ENCODE results near the gene SMIM13.

SMIM13 gene

DNA sequence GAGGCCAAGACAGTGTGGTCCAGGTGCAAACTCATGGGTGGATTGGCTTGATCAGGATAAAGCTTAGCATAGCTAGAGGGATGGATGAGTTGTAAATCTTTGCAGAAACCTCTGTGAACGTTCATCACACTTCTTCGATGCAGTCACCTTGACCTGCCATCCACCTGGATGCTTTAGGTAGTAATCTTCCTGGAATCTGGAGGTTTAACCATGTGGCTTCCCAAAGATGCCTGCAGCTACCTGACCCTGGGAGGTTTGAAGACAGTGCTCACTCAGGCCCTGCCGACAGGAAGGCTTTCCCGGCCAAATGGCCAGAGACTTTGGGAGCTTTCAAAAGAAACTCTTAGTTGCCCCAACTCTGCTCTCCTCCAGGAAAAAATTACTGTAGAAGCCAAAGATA, 73.3 kb downstream of the SMIM13 start:
- H3K36me3 Mint-ChIP-seq (ENCODE audit: low read depth), result no peaks in the 10 kb centered on the region
- no peaks in the 10 kb centered on the region for H3K27me3 Mint-ChIP-seq
- no peak overlapping the region for H3K4me3 Mint-ChIP-seq
- no peaks in the 10 kb centered on the region for H3K9me3 Mint-ChIP-seq
- DNase-seq, result no peak
- H3K4me1 Mint-ChIP-seq (ENCODE audit: low read depth), result peaks cover 22% of the 10 kb centered on the region
- H3K27ac Mint-ChIP-seq, result no peak overlapping the region

- H3K9me3 Mint-ChIP-seq, result no peaks in the 10 kb centered on the region
- H3K4me3 Mint-ChIP-seq, result no peak overlapping the region
- H3K27me3 Mint-ChIP-seq, result no peaks in the 10 kb centered on the region
- H3K36me3 Mint-ChIP-seq (ENCODE audit: low read depth), result no peaks in the 10 kb centered on the region
- no peak overlapping the region for H3K27ac Mint-ChIP-seq
- no peak for DNase-seq
- H3K4me1 Mint-ChIP-seq (ENCODE audit: low read depth), result peaks cover 34% of the 10 kb centered on the region
Observed at GRCh38 chr6:11168091-11168635, 74.5 kb downstream of the SMIM13 start.

DNA sequence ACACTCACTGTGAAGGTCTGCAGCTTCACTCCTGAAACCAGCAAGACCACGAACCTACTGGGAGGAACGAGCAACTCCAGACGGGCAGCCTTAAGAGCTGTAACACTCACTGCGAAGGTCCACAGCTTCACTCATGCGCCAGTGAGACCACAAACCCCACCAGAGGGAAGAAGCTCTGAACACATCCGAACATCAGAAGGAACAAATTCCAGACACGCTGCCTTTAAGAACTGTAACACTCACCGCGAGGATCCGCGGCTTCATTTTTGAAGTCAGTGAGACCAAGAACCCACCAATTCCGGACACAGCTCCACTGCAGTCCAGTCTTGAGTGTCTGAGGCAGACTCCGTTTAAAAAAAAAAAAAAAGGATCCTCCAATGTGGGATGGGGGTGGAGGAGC, 78.3 kb downstream of the SMIM13 start:
- Mint-ChIP-seq H3K27ac (no peak overlapping the region), H3K4me1 (ENCODE audit: low read depth) (peaks cover 17% of the 10 kb centered on the region), H3K36me3 (ENCODE audit: low read depth) (no peaks in the 10 kb centered on the region), H3K27me3 (no peaks in the 10 kb centered on the region), H3K9me3 (no peaks in the 10 kb centered on the region), H3K4me3 (no peak overlapping the region)
- no peak for DNase-seq

GRCh38 chr6:11172501-11173327, 79.1 kb downstream of the SMIM13 start:
- peak; percentile 85 for DNase-seq
- Mint-ChIP-seq H3K4me1 (ENCODE audit: low read depth) (peaks cover 17% of the 10 kb centered on the region), H3K27ac (no peak overlapping the region), H3K9me3 (no peaks in the 10 kb centered on the region), H3K27me3 (no peaks in the 10 kb centered on the region), H3K4me3 (no peak overlapping the region), H3K36me3 (ENCODE audit: low read depth) (no peaks in the 10 kb centered on the region)

GRCh38 chr6:11174242-11174611, 80.6 kb downstream of the SMIM13 start:
- DNase-seq, result no peak
- H3K4me1 Mint-ChIP-seq (ENCODE audit: low read depth), result peaks cover 14% of the 10 kb centered on the region
- H3K27me3 Mint-ChIP-seq, result no peaks in the 10 kb centered on the region
- no peaks in the 10 kb centered on the region for H3K36me3 Mint-ChIP-seq (ENCODE audit: low read depth)
- H3K27ac Mint-ChIP-seq, result no peak overlapping the region
- H3K9me3 Mint-ChIP-seq, result no peaks in the 10 kb centered on the region
- H3K4me3 Mint-ChIP-seq, result no peak overlapping the region

GRCh38 chr6:11177271-11177670, 83.6 kb downstream of the SMIM13 start:
- Mint-ChIP-seq H3K9me3 (peaks cover 20% of the 10 kb centered on the region), H3K4me3 (no peak overlapping the region), H3K4me1 (ENCODE audit: low read depth) (peaks cover 9% of the 10 kb centered on the region), H3K36me3 (ENCODE audit: low read depth) (peaks cover 6% of the 10 kb centered on the region), H3K27me3 (no peaks in the 10 kb centered on the region), H3K27ac (no peak overlapping the region)
- DNase-seq, result no peak

GRCh38 chr6:11179088-11179418, 85.4 kb downstream of the SMIM13 start:
- Mint-ChIP-seq H3K27ac (no peak overlapping the region), H3K27me3 (no peaks in the 10 kb centered on the region)
- no peak for DNase-seq

DNA sequence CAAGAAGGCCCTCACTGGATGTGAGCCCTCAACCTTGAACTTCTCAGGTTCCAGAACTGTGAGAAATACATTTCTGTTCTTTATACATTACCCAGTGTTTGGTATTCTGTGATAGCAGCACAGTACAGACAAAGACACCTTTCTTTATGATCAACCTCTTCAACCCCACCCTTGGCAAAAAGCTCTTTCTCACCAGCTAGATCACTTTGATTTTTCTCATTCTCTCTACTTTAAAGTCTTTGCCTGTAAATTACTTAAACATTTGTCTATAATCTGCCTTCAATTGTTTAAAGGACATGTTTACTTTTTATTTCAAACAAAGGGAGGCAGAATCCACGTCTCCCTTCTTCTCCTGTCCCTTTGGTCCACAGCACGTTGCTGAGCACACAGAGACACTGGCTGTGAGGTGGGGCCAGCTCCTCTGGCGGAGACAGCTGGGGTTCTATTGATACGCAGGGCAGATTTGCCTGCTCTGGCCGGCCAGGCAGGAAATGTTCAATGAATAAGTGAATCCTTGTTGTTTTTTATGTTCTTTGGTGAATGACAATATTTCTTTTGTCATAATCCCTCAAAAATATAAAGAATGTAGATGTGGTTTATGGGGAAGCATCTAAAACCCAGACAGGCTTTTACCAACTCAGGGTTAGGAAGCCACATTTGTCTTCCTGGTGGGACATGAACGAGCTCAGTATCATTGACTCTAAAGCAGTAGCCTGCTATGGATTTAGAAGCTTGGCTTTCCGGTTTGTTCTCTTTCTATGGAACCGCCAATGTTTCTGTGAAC, 86.0 kb downstream of the SMIM13 start:
- no peak overlapping the region for H3K4me3 Mint-ChIP-seq
- no peak overlapping the region for H3K27ac Mint-ChIP-seq
- no peaks in the 10 kb centered on the region for H3K4me1 Mint-ChIP-seq (ENCODE audit: low read depth)
- peaks cover 31% of the 10 kb centered on the region for H3K9me3 Mint-ChIP-seq
- no peak for DNase-seq
- peaks cover 28% of the 10 kb centered on the region for H3K36me3 Mint-ChIP-seq (ENCODE audit: low read depth)
- H3K27me3 Mint-ChIP-seq, result no peaks in the 10 kb centered on the region

More at GRCh38 chr6:11179088-11179418, 85.4 kb downstream of the SMIM13 start:
- Mint-ChIP-seq H3K4me3 (no peak overlapping the region), H3K9me3 (peaks cover 31% of the 10 kb centered on the region), H3K4me1 (ENCODE audit: low read depth) (no peaks in the 10 kb centered on the region), H3K36me3 (ENCODE audit: low read depth) (peaks cover 22% of the 10 kb centered on the region)

GRCh38 chr6:11181478-11182136, 88.0 kb downstream of the SMIM13 start:
- H3K36me3 Mint-ChIP-seq (ENCODE audit: low read depth), result peaks cover 46% of the 10 kb centered on the region
- no peak for DNase-seq
- H3K27ac Mint-ChIP-seq, result no peak overlapping the region
- H3K4me1 Mint-ChIP-seq (ENCODE audit: low read depth), result no peaks in the 10 kb centered on the region
- H3K27me3 Mint-ChIP-seq, result no peaks in the 10 kb centered on the region
- no peak overlapping the region for H3K4me3 Mint-ChIP-seq
- peaks cover 31% of the 10 kb centered on the region for H3K9me3 Mint-ChIP-seq

DNA sequence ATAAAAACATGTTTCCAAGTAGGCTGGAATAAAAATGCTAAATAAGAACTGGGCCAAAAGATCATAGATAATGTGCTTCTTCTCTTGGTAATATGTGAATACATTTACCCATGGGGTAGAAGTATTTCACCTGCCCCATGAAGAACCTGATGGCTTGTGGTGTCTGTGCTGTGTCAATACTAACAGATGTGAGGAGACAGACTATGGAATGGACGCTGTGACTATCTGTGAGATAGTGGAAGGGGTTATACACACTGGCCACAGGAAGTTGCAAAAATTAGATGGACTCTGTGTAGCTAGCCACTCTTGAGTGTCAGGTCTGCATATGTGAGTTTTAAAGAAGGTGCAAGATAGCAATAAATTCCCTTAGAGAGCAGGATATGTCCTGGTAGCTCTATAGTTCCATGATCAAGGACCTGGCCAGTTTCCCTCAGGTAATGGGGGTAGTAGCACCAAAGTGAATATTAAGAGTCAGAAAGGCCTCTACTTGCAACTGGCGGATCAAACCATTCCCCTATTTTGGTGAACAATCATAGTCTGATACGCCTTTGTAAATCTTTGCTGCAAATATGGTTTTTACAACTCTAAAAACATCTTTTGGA, 90.2 kb downstream of the SMIM13 start:
- Mint-ChIP-seq H3K4me1 (ENCODE audit: low read depth) (no peaks in the 10 kb centered on the region), H3K27me3 (no peaks in the 10 kb centered on the region), H3K9me3 (peaks cover 31% of the 10 kb centered on the region), H3K36me3 (ENCODE audit: low read depth) (peaks cover 69% of the 10 kb centered on the region), H3K4me3 (no peak overlapping the region), H3K27ac (no peak overlapping the region)
- no peak for DNase-seq

DNA sequence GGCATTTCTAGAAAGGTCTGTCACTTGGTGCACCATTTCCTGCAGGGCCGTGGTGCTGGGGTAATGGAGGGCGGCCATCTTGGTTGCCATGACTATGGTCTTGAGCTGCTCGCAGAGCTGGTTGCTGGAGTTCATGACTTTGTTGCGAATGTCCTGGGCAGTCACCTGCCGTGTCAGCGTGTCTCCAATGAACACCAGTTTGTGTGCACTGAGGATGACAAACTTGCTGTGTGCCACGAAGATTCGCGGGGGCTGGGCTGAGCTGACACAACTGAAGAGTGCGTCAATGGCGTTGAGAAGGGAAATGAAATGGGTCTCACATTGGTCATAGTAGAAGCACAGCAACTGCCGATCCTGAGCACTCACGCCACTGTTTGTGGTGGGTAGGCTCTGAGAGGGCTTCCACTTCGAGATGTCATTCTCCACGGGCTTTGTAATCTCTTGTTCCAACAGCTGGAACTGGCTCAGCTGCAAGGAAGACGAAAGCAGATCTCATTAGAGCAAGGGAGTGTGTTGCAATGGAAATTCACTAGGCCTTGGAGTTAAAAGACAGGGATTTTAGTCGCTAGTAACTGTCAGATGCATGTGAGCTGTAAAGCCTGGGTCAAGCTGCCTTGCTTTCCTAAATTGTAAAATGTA, 91.7 kb downstream of the SMIM13 start:
- Mint-ChIP-seq H3K4me3 (no peak overlapping the region), H3K36me3 (ENCODE audit: low read depth) (peaks cover 83% of the 10 kb centered on the region), H3K4me1 (ENCODE audit: low read depth) (no peaks in the 10 kb centered on the region), H3K27me3 (no peaks in the 10 kb centered on the region), H3K9me3 (peaks cover 25% of the 10 kb centered on the region), H3K27ac (no peak overlapping the region)
- DNase-seq, result no peak

GRCh38 chr6:11187301-11187700, 93.7 kb downstream of the SMIM13 start:
- peaks cover 10% of the 10 kb centered on the region for H3K9me3 Mint-ChIP-seq
- no peak overlapping the region for H3K4me3 Mint-ChIP-seq
- H3K4me1 Mint-ChIP-seq (ENCODE audit: low read depth), result no peaks in the 10 kb centered on the region
- H3K27me3 Mint-ChIP-seq, result no peaks in the 10 kb centered on the region
- DNase-seq, result no peak
- H3K36me3 Mint-ChIP-seq (ENCODE audit: low read depth), result peaks cover 97% of the 10 kb centered on the region
- no peak overlapping the region for H3K27ac Mint-ChIP-seq
